ENCODE data around the gene EFL1.
"Not testable (repeated sequence)": the region's sequence is repeated elsewhere in the genome, so short reads cannot be mapped to it uniquely, and the experiment has no call there.

EFL1 gene

GRCh38 chr15:82275410-82275809 lies 12.9 kb upstream of the EFL1 start:
- DNase-seq (ENCODE audit: low spot score): no peak

- no peak for DNase-seq (ENCODE audit: low spot score)
Measured at GRCh38 chr15:82272154-82272553, 9.6 kb upstream of the EFL1 start.

DNA sequence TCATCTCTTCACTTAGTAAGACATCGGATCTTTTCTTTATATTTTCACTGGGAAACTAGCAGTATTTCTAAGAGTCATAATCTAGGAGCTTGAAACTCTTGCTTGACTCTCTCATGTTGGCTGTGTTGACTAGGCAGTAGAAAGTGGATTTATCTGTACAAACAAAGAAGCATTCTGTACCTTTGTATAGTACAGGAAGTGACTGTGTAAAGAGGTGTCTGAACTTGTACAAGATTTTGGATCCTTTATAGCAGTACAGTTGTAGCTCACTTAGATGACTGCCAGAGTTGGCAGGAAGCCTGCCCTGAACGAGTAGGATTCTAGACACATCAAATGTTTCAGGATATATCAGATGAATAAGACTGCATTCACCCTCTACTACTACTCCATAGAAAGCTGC lies 5.9 kb upstream of the EFL1 start:
- not testable (repeated sequence) for DNase-seq (ENCODE audit: low spot score)

DNA sequence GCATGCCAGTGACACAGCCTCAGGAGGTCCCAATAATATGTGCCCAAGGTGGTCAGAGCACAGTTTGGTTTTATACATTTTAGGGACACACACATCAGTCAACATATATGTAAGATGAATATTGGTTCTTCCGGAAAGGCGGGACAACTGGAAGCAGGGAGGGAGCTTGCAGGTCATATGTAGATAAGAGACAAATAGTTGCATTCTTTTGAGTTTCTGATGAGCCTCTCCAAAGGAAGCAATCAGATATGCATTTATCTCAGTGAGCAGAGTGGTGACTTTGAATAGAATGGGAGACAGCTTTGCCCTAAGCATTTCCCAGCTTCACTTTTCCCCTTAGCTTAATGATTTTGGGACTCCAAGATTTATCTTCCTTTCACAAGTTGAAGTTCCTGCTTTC lies 4.6 kb upstream of the EFL1 start:
- not testable (repeated sequence) for DNase-seq (ENCODE audit: low spot score)

- no peak for DNase-seq (ENCODE audit: low spot score)
Measured at GRCh38 chr15:82263350-82263749, 816 bp upstream of the EFL1 start.

DNA sequence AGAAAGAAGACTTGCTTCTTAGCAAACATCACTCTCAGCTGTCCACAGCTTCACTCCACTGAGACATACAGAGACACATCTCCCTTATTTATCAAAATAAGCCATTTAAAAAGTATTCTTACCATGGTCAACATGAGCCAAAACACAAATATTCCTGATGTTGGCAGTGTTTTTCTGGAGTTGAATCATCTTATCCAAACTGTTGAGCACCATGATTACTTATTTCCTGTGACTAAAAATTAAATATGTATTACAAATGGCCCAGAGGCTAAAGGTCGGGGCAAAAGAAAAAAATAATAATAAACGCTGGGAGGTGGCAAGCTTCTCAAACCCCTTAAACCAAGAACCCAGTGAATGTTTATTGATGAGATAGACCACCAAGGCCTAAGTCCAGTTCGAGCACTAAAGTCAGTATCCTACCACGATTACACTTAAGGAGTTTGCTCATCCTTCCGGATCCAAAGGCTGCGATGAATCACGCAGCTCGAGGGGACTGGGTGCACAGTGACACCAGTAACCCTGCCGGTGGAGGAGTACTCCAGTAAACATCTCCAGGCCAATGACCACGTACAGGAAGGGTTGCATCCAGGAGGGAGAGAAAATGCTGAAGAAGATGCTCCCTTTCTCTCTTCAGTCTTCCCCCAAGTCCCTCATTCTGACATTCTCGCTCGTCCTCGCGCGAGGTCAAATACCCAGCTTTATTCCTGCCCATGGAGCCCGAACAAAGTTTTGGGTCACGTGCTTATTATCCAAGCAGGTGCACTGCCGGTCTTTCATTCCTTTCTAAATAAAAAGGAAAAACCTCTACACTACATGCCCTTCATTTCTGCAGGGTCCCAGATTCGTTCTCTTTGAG lies 740 bp downstream of the EFL1 start:
- DNase-seq (ENCODE audit: low spot score): peak; percentile 20

- not testable (repeated sequence) for DNase-seq (ENCODE audit: low spot score)
Measured at GRCh38 chr15:82248261-82248660, 14.3 kb downstream of the EFL1 start.

DNA sequence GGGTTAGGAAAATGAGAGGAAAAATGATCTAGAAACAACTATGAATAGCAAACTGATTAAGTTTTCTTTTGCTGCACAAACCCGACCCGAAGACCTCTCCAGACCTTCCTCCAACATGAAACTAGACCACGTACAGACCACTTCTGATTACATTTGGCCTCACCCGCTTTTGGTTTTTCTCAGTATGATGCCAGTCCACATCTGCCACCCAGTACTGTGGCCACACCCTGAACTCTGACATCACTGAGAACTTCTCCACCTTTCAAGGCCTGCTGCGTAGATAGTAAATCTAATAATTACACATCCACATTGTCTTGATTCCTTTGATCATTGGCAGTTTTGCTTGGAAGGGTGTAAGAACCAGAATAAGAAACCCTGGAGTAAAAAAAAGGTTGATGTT lies 16.6 kb downstream of the EFL1 start:
- not testable (repeated sequence) for DNase-seq (ENCODE audit: low spot score)

- not testable (repeated sequence) for DNase-seq (ENCODE audit: low spot score)
Measured at GRCh38 chr15:82243644-82244043, 18.9 kb downstream of the EFL1 start.

- not testable (repeated sequence) for DNase-seq (ENCODE audit: low spot score)
Measured at GRCh38 chr15:82241836-82242499, 20.6 kb downstream of the EFL1 start.

DNA sequence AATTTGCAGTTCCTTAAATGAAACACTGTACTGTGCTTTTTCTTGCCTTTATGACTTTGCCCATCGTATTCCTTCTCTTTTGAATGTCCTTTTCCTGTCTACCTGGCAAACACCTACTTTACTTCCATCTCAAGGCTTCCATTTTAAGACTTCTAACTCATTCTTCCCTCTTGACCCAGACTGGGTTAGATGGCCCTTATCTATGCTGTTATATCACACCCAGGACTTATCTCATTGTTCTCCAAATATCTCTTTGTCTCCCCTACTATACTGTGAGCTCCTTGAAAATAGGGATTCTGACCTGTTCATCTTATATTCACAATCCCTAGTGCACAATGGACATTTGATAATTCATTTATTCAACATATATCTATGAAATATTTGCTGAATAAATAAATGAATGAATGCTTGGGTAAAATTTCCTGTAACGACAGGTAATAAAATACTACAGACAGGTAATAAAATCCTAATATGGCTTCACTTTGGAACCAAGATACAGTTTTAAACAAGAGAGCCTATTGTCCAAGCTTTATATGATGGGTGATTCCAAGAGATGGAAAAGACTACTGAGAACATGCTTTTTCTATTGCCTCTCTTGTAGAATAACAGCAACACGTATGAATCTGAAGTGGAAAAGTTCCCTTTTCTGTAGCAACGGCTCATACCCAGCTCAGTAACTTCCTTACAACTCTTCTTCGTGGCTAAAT lies 22.7 kb downstream of the EFL1 start:
- no peak for DNase-seq (ENCODE audit: low spot score)

GRCh38 chr15:82237944-82238534 lies 24.5 kb downstream of the EFL1 start:
- DNase-seq (ENCODE audit: low spot score): not testable (repeated sequence)

DNA sequence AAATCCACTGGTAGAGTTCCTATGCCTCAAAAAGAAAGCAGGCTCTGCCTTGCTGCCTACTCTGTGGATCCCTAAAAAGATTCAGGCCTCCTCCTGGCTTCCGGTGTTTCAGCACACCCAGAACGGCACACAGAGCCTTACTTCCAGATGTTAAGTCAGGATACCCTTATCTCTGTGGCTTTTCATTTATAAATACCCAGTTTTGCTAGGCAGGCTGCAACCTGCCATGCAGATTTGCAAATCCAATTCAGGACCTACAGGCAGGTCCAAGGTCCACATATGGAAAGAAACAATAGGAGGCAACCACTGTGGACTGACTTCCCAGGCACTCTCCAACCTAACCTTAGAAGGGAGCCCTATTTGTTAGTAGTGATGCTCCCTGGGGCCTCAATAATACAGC lies 30.7 kb downstream of the EFL1 start:
- no peak for DNase-seq (ENCODE audit: low spot score)

GRCh38 chr15:82231233-82231632 lies 31.3 kb downstream of the EFL1 start:
- DNase-seq (ENCODE audit: low spot score): no peak

- DNase-seq (ENCODE audit: low spot score): no peak
Measured at GRCh38 chr15:82228750-82229149, 33.8 kb downstream of the EFL1 start.

GRCh38 chr15:82221535-82221934 lies 41.0 kb downstream of the EFL1 start:
- DNase-seq (ENCODE audit: low spot score): peak; percentile 10

DNA sequence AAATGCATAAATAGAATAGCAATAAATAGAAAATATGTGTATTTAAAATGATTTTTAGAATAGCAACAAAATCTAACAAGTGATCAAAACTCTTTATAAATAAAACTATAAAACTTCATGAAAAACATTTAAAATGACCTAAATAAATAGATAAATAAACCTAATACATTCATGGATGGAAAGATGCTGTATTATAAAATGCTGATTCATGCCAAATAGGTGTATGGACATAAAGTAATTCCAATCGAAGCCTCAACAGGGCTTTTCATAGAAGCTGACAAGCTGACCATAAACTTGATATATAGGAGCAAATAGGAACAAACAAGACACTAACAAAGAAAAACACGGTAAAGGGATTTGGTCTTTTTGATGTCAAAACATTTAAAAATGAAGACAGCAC lies 46.4 kb downstream of the EFL1 start:
- not testable (repeated sequence) for DNase-seq (ENCODE audit: low spot score)

DNA sequence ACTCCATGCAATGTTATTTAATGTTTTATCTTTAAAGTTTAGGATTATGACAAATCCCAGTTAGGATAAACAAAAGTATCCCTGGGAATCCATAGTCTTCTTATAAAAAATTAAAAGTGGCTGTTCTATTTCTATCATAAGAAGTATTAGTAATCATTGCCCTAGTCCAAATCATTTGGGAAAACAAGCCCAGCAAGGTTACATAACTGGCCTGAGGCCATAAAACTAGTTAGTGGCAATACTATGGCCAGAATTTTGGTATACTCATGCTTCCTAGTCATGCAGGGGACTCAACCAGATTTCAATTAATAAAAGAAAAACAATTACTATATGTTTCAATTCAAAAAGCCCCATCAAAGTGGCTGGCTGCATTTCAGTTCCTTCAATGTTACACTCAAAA lies 50.3 kb downstream of the EFL1 start:
- not testable (repeated sequence) for DNase-seq (ENCODE audit: low spot score)

DNA sequence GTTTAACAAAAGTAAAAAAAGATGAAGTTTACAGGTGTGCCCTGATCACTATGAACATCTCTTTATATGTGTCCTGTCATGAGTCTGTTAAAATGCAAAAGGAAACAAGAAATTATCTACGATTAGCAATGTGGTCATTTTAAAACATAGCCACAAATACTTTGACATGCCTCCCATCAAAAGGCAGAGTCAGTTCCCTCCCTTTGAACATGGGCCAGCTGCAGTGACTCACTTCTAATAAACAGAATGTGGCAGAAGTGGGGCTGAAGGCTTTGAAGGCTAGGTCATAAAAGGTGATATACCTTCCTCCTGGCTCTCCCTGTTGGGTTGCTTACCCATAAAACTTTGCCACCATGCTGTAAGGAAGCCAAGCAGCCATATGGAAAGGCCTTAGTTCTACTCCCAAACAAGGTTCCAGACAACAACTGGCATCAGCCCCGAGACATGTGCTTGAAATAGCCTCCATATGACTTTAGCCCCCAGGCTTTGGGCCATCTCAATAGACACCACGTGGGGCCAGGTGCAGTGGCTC lies 52.4 kb downstream of the EFL1 start:
- DNase-seq (ENCODE audit: low spot score): not testable (repeated sequence)

GRCh38 chr15:82204575-82204974 lies 58.0 kb downstream of the EFL1 start:
- DNase-seq (ENCODE audit: low spot score): not testable (repeated sequence)

GRCh38 chr15:82197733-82198594 lies 64.6 kb downstream of the EFL1 start:
- DNase-seq (ENCODE audit: low spot score): peak; percentile 59

Data from CD4-positive, alpha-beta T cell treated with Interleukin-2 at 100 ng/mL for 4 hours (primary cell).